Sigmoid colon (tissue), 4 donors: ENCODE results near the gene LPP.
A peak's percentile ranks its signal among the peaks of the same experiment; 100 is the strongest.

Experiments used
- CTCF ChIP-seq, 4 experiments: fragments of 450-650 bp in 3 of 4; fragments of 200-600 bp in 1 of 4; IDR thresholded peaks; one replicate each; pipeline ENCODE4 v1.5.1; 2016 to 2019; ENCODE audit warnings: antibody characterized with exemption in 4 of 4, mild to moderate bottlenecking in 3 of 4, moderate library complexity in 2 of 4
- EP300 ChIP-seq, 4 donors: sonication (generic); formaldehyde crosslinking; IDR thresholded peaks; one replicate each; pipeline ENCODE4 v1.6.1; 2017; ENCODE audit warnings: antibody characterized with exemption in 4 of 4
- POLR2AphosphoS5 ChIP-seq, 4 donors: sonication (generic); formaldehyde crosslinking; IDR thresholded peaks; one replicate each; pipeline ENCODE4 v1.6.1; 2017; ENCODE audit warnings: antibody characterized with exemption in 4 of 4

GRCh38 chr3:188673646-188674186 lies 519.8 kb downstream of the LPP start:
- TF ChIP-seq CTCF (IDR thresholded peaks at IDR 0.05) (no peak), EP300 (IDR thresholded peaks at IDR 0.05) (no peak), POLR2AphosphoS5 (IDR thresholded peaks at IDR 0.05) (peak in 1 of 4 donors; percentile 30)
